Measurements from ENCODE around the gene USP36.

- TF ChIP-seq CTCF (conservative IDR thresholded peaks at IDR 0.05; ENCODE audit: low read length), result no peak
- no peak for TF ChIP-seq EZH2phosphoT487 (IDR thresholded peaks at IDR 0.05; ENCODE audit: borderline replicate concordance, low read depth, low read length)
These were observed 42.7 kb downstream of the USP36 start for GRCh38 chr17:78797691-78798585.

All from OCI-LY7 (cell line).